CD4-positive, alpha-beta T cell treated with Interferon alpha-2 for 1 hour (primary cell): ENCODE results near the gene ZNF513.
"Not testable (repeated sequence)": the region's sequence is repeated elsewhere in the genome, so short reads cannot be mapped to it uniquely, and the experiment has no call there.

Experiments used
- DNase-seq, 2 donors: peaks; one replicate each; pipeline ENCODE4 v3.0.0-alpha.2; 2020 to 2022

ZNF513 gene

GRCh38 chr2:27353762-27354596 lies 26.6 kb downstream of the ZNF513 start:
- no peak for DNase-seq

- DNase-seq = not testable (repeated sequence)
Measured at GRCh38 chr2:27353386-27353761, 27.2 kb downstream of the ZNF513 start.

- peak in 1 of 2 donors; percentile 26 for DNase-seq
Measured at GRCh38 chr2:27351802-27352598, 28.5 kb downstream of the ZNF513 start.

GRCh38 chr2:27350106-27350693 lies 30.3 kb downstream of the ZNF513 start:
- no peak for DNase-seq

GRCh38 chr2:27347641-27348040 lies 32.9 kb downstream of the ZNF513 start:
- DNase-seq = no peak

- DNase-seq = no peak
Measured at GRCh38 chr2:27336173-27336572, 44.4 kb downstream of the ZNF513 start.

- no peak for DNase-seq
Measured at GRCh38 chr2:27335311-27335710, 45.2 kb downstream of the ZNF513 start.
